HL-60 (cell line): ENCODE data around the gene TPK1.

Experiments used
- DNase-seq, 2 experiments: peaks; one replicate each; pipeline ENCODE4 v3.0.0-alpha.2; 2010 to 2020; ENCODE audit warnings: low read depth in 1 of 2, low spot score in 1 of 2
- H3K27ac ChIP-seq: fragments of 250-450 bp; sonication (Bioruptor Pico); replicated peaks from 2 replicates; pipeline ENCODE4 v1.5.1; 2020; ENCODE audit warnings: mild to moderate bottlenecking, moderate library complexity
- H3K27me3 ChIP-seq: fragments of 250-450 bp; sonication (Bioruptor Pico); 2 replicates; pipeline ENCODE4 v1.5.1; 2021; ENCODE audit warnings: mild to moderate bottlenecking, moderate library complexity; ENCODE audit not compliant: insufficient read depth, poor library complexity, severe bottlenecking
- H3K4me3 ChIP-seq: replicated peaks from 2 replicates; pipeline ENCODE4 v1.5.1; 2011; ENCODE audit warnings: mild to moderate bottlenecking, control low read depth, low read length; ENCODE audit not compliant: insufficient read depth
- GABPA ChIP-seq: IDR thresholded peaks from 2 replicates; pipeline ENCODE4 v1.6.1; 2012; ENCODE audit warnings: low read depth
- POLR2AphosphoS5 ChIP-seq: IDR thresholded peaks from 2 replicates; pipeline ENCODE4 v1.6.1; 2012; ENCODE audit warnings: low read depth
- REST ChIP-seq: IDR thresholded peaks from 2 replicates; pipeline ENCODE4 v1.6.1; 2012; ENCODE audit warnings: low read depth; ENCODE audit not compliant: insufficient replicate concordance
- SPI1 ChIP-seq: IDR thresholded peaks from 2 replicates; pipeline ENCODE4 v1.6.1; 2012; ENCODE audit warnings: low read depth, mild to moderate bottlenecking, borderline replicate concordance
- TF ChIP-seq, protein P1 (sequence below): IDR thresholded peaks from one replicate; pipeline ENCODE4 v1.5.1; 2011; ENCODE audit warnings: low read length, control low read depth, inconsistent platforms; ENCODE audit not compliant: insufficient read depth

TPK1 gene

GRCh38 chr7:144459635-144460034 lies 376.2 kb downstream of the TPK1 start:
- H3K4me3 ChIP-seq = no peak overlapping the region

DNA sequence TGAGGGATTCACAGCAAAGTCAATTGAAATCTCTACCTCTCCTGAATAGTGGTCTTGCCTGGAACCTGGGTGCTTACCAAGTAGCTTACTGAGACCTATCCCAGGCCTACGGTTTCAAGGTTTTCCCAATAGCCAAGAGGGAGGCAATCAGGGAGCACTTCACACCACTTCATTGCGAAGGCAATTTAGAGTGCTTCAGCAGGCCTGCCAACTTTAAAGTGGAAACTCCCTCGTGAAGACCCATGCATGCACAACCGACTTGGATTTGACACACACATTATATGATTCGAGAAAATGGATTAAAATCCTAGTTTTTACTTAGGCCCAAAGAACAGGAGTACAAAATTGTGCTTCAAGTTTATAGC lies 380.8 kb downstream of the TPK1 start:
- peaks cover 2% of the 10 kb centered on the region for H3K27me3 ChIP-seq
- DNase-seq = no peak
- H3K4me3 ChIP-seq = no peak overlapping the region
- TF ChIP-seq SPI1 (no peak), GABPA (no peak), POLR2AphosphoS5 (no peak), REST (no peak)
- TF ChIP-seq, protein P1, sequence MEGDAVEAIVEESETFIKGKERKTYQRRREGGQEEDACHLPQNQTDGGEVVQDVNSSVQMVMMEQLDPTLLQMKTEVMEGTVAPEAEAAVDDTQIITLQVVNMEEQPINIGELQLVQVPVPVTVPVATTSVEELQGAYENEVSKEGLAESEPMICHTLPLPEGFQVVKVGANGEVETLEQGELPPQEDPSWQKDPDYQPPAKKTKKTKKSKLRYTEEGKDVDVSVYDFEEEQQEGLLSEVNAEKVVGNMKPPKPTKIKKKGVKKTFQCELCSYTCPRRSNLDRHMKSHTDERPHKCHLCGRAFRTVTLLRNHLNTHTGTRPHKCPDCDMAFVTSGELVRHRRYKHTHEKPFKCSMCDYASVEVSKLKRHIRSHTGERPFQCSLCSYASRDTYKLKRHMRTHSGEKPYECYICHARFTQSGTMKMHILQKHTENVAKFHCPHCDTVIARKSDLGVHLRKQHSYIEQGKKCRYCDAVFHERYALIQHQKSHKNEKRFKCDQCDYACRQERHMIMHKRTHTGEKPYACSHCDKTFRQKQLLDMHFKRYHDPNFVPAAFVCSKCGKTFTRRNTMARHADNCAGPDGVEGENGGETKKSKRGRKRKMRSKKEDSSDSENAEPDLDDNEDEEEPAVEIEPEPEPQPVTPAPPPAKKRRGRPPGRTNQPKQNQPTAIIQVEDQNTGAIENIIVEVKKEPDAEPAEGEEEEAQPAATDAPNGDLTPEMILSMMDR = no peak
- no peak overlapping the region for H3K27ac ChIP-seq

More at GRCh38 chr7:144459635-144460034, 376.2 kb downstream of the TPK1 start:
- no peaks in the 10 kb centered on the region for H3K27me3 ChIP-seq
- DNase-seq = no peak
- no peak overlapping the region for H3K27ac ChIP-seq
- TF ChIP-seq POLR2AphosphoS5 = no peak
- TF ChIP-seq, protein P1 = no peak

DNA sequence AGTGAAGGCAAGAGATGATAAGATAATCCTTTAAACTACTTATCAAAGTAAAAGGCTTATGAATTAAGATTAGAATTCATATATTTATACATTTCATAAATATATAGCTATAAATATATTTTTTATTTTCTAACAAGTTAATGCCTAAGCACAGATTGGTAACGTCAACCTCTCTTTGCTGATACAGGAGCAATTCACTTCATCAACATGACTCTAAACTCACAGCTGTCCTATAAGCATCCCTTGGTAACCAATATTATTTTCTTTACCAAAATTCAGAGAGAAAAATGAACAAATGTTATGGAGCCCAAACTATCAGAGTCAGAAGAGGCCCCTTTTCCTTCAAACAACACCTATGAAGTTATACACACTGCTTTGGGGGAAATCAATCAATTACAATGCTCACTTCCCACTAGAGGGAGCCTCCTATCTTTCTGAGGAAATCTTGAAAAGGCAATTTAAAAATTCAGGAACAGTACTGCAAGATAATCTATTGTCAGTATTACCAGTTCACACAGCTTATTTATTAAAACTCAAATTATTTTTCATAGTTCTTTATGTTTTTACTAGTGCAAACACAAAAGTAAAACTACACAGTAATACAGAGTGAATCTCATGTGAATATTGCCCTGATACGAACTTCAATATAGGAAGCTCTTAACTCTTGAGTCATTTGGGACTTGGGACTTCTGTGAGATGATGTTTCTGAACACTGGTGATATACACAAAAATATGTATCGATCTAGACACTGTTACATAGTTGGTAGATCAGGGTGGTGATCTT lies 381.4 kb downstream of the TPK1 start:
- H3K4me3 ChIP-seq = no peak overlapping the region
- DNase-seq = no peak
- TF ChIP-seq, protein P1 = no peak
- TF ChIP-seq POLR2AphosphoS5 (no peak), GABPA (no peak), SPI1 (no peak), REST (no peak)
- peaks cover 2% of the 10 kb centered on the region for H3K27me3 ChIP-seq
- no peak overlapping the region for H3K27ac ChIP-seq

GRCh38 chr7:144452064-144452463 lies 383.8 kb downstream of the TPK1 start:
- no peak overlapping the region for H3K4me3 ChIP-seq
- TF ChIP-seq GABPA = no peak
- TF ChIP-seq, protein P1 = no peak
- TF ChIP-seq POLR2AphosphoS5 = no peak
- no peak for TF ChIP-seq SPI1
- TF ChIP-seq REST = no peak
- peaks cover 2% of the 10 kb centered on the region for H3K27me3 ChIP-seq
- H3K27ac ChIP-seq = no peak overlapping the region
- no peak for DNase-seq
